Measurements from ENCODE around the gene TMED7. TPM values are rescaled to one million over a fixed set of nuclear protein-coding genes. Genes with fewer than 3 reads are reported as not detected.

Gene TMED7
- total RNA-seq, 1 experiment from 2014 or later: 89.3 TPM

DNA sequence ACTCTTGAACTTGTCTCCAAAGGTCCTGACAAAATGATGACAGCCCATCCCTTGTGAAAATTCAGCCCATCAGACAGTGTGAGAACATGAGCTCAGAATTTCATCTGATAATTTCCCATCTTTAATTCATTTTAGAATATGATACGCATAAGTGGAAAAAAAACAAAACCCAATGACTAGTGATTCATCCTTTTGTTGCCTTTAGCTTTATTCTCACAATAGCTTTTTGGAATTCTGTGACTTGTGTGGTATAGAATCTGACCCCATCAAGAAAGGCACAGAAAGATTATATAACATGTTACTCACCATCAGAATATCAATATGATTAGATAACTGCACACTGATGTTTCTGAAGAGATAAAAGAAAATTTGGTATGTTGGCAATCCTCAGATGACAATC, 16.1 kb upstream of the TMED7 start:
- no peak for DNase-seq
- H3K4me3 ChIP-seq: no peak overlapping the region
- H3K27me3 ChIP-seq: no peaks in the 10 kb centered on the region
- no peaks in the 10 kb centered on the region for H3K9me3 ChIP-seq (replicated peaks)
- H3K36me3 ChIP-seq: no peaks in the 10 kb centered on the region
- H3K4me1 ChIP-seq: peaks cover 8% of the 10 kb centered on the region; the same call in 1 of the 2 replicates
- no peak overlapping the region for H3K27ac ChIP-seq

GRCh38 chr5:115640274-115640673, 14.4 kb upstream of the TMED7 start:
- Histone ChIP-seq H3K9me3 (replicated peaks) (no peaks in the 10 kb centered on the region), H3K4me3 (no peak overlapping the region), H3K36me3 (no peaks in the 10 kb centered on the region), H3K27me3 (no peaks in the 10 kb centered on the region), H3K4me1 (peaks cover 8% of the 10 kb centered on the region; the same call in 1 of the 2 replicates), H3K27ac (no peak overlapping the region)
- no peak for DNase-seq

- no peaks in the 10 kb centered on the region for H3K36me3 ChIP-seq
- no peak overlapping the region for H3K4me3 ChIP-seq
- H3K4me1 ChIP-seq: peaks cover 11% of the 10 kb centered on the region; the same call in 1 of the 2 replicates
- no peaks in the 10 kb centered on the region for H3K9me3 ChIP-seq (replicated peaks)
- no peaks in the 10 kb centered on the region for H3K27me3 ChIP-seq
- no peak overlapping the region for H3K27ac ChIP-seq
- peak in 1 of 2 experiments; percentile 56 for DNase-seq
These were observed 13.5 kb upstream of the TMED7 start for GRCh38 chr5:115639377-115639776.

GRCh38 chr5:115637507-115637906, 11.7 kb upstream of the TMED7 start:
- peaks cover 13% of the 10 kb centered on the region; the same call in 1 of the 2 replicates for H3K4me1 ChIP-seq
- no peak for DNase-seq
- H3K27ac ChIP-seq: no peak overlapping the region
- H3K36me3 ChIP-seq: no peaks in the 10 kb centered on the region
- H3K9me3 ChIP-seq (replicated peaks): no peaks in the 10 kb centered on the region
- H3K27me3 ChIP-seq: no peaks in the 10 kb centered on the region
- no peak overlapping the region for H3K4me3 ChIP-seq

DNA sequence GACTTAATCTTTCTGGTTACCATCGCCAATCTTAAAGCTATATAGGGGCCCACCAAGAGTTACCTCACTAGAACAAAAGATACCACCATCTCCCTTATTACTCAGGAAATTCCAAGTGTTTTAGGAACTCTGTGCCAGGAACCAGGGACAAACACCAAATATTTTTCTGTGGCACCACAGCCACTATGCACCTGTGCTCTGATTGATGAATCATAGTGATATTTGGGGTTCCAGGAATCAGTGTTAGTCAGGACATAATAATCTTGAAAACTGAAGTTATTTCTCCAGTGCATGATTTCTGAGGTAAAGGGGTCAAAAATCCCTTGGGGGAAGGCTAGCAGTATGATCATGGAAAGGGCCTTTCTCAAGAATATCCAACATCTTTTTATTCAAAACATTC, 10.2 kb upstream of the TMED7 start:
- no peaks in the 10 kb centered on the region for H3K27me3 ChIP-seq
- H3K36me3 ChIP-seq: no peaks in the 10 kb centered on the region
- H3K4me3 ChIP-seq: no peak overlapping the region
- DNase-seq: no peak
- H3K4me1 ChIP-seq: peaks cover 9% of the 10 kb centered on the region; the same call in 1 of the 2 replicates
- H3K9me3 ChIP-seq (replicated peaks): no peaks in the 10 kb centered on the region
- no peak overlapping the region for H3K27ac ChIP-seq

GRCh38 chr5:115634343-115635132, 8.7 kb upstream of the TMED7 start:
- Histone ChIP-seq H3K4me3 (peak overlapping the region; percentile 48), H3K9me3 (replicated peaks) (no peaks in the 10 kb centered on the region), H3K36me3 (no peaks in the 10 kb centered on the region), H3K27ac (no peak overlapping the region), H3K27me3 (no peaks in the 10 kb centered on the region), H3K4me1 (peaks cover 9% of the 10 kb centered on the region; the same call in 1 of the 2 replicates)
- peak; percentile 82 to 93 for DNase-seq

DNA sequence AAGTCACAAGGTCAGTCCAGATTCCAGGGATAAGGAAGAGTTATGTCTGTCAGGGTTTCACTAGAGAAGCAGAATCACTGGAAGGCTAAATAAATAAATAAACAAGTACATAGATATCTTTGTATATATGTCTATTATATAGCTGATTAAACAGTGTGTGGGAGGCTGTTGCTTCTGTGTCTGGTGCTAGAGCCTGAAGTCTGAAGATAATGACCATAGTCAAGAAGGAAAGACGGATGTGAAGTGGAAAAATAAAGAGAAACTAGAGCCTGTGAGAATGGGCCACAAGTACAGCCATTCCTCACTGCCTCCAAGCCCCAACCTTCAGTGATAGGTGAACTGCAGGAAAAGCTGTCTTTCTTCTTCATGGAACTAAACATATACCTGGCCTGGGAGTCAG, 4.1 kb upstream of the TMED7 start:
- no peak for DNase-seq
- no peak overlapping the region for H3K27ac ChIP-seq
- no peaks in the 10 kb centered on the region for H3K9me3 ChIP-seq (replicated peaks)
- no peaks in the 10 kb centered on the region for H3K27me3 ChIP-seq
- H3K4me3 ChIP-seq: no peak overlapping the region
- no peaks in the 10 kb centered on the region for H3K36me3 ChIP-seq
- H3K4me1 ChIP-seq: peaks cover 9% of the 10 kb centered on the region

DNA sequence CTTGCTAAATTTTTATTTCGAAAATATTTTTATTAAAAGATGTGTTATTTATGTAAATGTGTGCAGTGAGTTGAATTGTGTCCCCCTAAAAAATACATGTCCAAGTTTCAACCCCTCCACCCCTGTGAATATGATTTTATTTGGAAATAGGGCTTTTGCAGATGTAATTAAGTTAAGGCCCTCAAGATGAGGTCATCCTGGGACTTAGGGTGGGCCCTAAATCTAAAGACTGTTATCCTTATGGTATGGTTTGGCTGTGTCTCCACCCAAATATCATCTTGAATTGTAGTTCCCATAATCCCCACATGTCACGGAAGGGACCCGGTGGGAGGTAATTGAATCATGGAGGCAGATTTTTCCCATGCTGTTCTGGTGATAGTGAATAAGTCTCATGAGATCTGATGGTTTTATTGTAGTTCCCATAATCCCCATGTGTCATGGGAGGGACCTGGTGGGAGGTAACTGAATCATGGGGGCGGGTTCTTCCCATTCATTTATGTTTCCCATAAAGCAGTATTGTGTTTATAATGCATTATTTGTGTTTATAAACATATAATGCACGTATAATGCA, 1.5 kb upstream of the TMED7 start:
- Histone ChIP-seq H3K27ac (no peak overlapping the region), H3K4me1 (peaks cover 7% of the 10 kb centered on the region; the same call in 1 of the 2 replicates)

GRCh38 chr5:115626445-115626823, 598 bp upstream of the TMED7 start:
- Histone ChIP-seq H3K36me3 (0 out of 2 replicates have a peak, but pooled peaks cover 3% of the 10 kb centered on the region), H3K27ac (peak overlapping the region; percentile 34; the same call in 1 of the 2 replicates), H3K9me3 (replicated peaks) (no peaks in the 10 kb centered on the region), H3K4me3 (peak overlapping the region; percentile 91), H3K4me1 (peaks cover 7% of the 10 kb centered on the region; the same call in 1 of the 2 replicates), H3K27me3 (no peaks in the 10 kb centered on the region)
- no peak for DNase-seq

More for the DNA sequence above, 1.5 kb upstream of the TMED7 start:
- Histone ChIP-seq H3K4me3 (no peak overlapping the region), H3K27me3 (no peaks in the 10 kb centered on the region), H3K36me3 (no peaks in the 10 kb centered on the region), H3K9me3 (replicated peaks) (no peaks in the 10 kb centered on the region)
- no peak for DNase-seq

GRCh38 chr5:115624994-115625393, 842 bp downstream of the TMED7 start:
- peak overlapping the region; percentile 57; the same call in 1 of the 2 replicates for H3K27ac ChIP-seq
- peaks cover 7% of the 10 kb centered on the region; the same call in 1 of the 2 replicates for H3K4me1 ChIP-seq
- peaks cover 9% of the 10 kb centered on the region for H3K36me3 ChIP-seq
- DNase-seq: no peak
- H3K9me3 ChIP-seq (replicated peaks): no peaks in the 10 kb centered on the region
- peak overlapping the region; percentile 91 for H3K4me3 ChIP-seq
- H3K27me3 ChIP-seq: no peaks in the 10 kb centered on the region

DNA sequence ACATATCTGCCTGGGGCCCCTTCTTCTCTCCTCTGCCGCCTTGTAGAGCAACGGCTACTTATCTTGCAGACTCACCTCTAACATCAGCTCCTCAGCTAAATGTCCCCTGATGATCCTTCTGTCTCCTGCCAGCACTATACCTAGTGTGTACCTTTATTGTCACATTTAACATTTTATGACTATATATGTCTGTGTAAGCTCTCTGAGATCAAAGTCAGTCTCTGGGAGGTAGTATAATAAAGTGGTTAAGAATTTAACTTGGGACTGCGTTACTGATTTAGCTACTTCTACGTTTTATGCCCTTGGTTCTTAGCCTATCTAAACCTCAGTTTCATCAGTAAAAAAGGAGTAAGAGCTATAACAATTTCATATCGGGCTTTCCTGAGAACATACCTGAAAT, 2.2 kb downstream of the TMED7 start:
- Histone ChIP-seq H3K27me3 (no peaks in the 10 kb centered on the region), H3K4me1 (peaks cover 7% of the 10 kb centered on the region; the same call in 1 of the 2 replicates), H3K36me3 (peaks cover 23% of the 10 kb centered on the region), H3K9me3 (replicated peaks) (no peaks in the 10 kb centered on the region), H3K4me3 (no peak overlapping the region), H3K27ac (no peak overlapping the region)
- no peak for DNase-seq

DNA sequence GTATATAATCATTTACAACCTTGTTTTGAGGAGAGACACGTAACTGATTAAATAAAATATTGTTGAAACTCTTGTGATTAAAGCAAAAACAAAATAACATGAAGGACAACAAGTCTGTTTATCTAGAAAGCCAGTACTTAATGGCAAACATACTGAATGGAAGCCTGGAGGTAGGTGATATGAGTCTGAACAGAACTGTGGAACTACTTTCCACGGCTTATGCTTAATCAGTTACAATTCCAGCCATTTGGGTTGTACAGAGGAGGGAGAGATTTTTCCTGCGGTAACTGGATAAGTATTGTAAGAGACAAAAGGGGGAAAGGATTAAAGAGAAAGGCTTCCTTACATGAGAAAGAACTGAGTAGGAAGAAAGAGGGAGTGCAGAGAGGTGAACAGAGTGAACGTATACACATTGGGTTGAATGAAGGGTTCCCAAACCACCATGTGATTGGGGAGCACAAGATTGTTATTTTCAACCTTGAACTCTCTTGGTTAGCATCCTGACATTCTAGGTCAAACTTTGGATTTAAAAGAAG, 4.4 kb downstream of the TMED7 start:
- no peak for DNase-seq
- no peak overlapping the region for H3K27ac ChIP-seq
- H3K36me3 ChIP-seq: peaks cover 44% of the 10 kb centered on the region
- no peaks in the 10 kb centered on the region for H3K27me3 ChIP-seq
- no peak overlapping the region for H3K4me3 ChIP-seq
- peaks cover 4% of the 10 kb centered on the region; the same call in 1 of the 2 replicates for H3K4me1 ChIP-seq
- H3K9me3 ChIP-seq (replicated peaks): no peaks in the 10 kb centered on the region

DNA sequence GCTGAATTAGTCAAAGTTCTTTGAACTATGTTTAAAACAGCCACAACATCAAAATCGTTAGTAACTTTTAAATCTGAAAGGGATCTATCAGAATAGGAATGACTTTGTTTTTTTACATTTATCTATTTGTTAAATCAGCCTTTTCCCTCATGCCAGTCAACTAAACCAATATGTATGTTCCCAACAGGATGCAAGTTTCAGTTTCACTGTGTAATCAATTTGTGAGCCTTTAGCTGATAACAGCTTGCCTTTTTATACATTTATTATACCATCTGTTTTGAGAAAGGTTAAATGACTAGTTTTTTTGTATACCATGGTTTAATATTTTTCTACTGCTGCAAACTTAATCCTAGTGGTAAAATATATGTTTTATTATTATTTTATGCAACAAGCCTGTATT, 8.9 kb downstream of the TMED7 start:
- H3K9me3 ChIP-seq (replicated peaks): no peaks in the 10 kb centered on the region
- no peak overlapping the region for H3K27ac ChIP-seq
- DNase-seq: no peak
- H3K27me3 ChIP-seq: no peaks in the 10 kb centered on the region
- no peaks in the 10 kb centered on the region for H3K4me1 ChIP-seq
- peaks cover 77% of the 10 kb centered on the region for H3K36me3 ChIP-seq
- H3K4me3 ChIP-seq: no peak overlapping the region

GRCh38 chr5:115616472-115616871, 9.4 kb downstream of the TMED7 start:
- Histone ChIP-seq H3K27ac (no peak overlapping the region), H3K27me3 (no peaks in the 10 kb centered on the region), H3K36me3 (peaks cover 74% of the 10 kb centered on the region), H3K4me1 (no peaks in the 10 kb centered on the region), H3K9me3 (replicated peaks) (no peaks in the 10 kb centered on the region), H3K4me3 (no peak overlapping the region)
- DNase-seq: peak in 1 of 2 experiments; percentile 18

DNA sequence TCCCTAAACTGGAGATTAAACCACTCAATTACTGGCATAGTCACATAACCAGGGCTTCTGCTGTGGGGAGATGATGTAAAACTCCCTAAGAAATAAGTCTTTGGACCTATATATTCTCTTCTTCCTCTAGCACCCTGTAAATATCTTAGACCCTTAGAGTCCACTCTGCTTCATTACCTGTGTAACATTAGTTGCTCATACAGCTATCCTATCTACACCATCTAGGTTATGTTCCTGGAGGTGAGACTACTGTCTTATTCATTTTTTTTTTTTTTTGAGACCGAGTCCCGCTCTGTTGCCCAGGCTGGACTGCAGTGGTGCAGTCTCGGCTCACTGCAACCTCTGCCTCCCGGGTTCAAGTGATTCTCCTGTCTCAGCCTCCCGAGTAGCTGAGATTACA, 14.0 kb downstream of the TMED7 start:
- DNase-seq: no peak
- no peaks in the 10 kb centered on the region for H3K4me1 ChIP-seq
- no peak overlapping the region for H3K4me3 ChIP-seq
- H3K27ac ChIP-seq: no peak overlapping the region
- no peaks in the 10 kb centered on the region for H3K9me3 ChIP-seq (replicated peaks)
- H3K27me3 ChIP-seq: no peaks in the 10 kb centered on the region
- H3K36me3 ChIP-seq: peaks cover 46% of the 10 kb centered on the region
